Islet of Langerhans (tissue), 1 donor: Measurements from ENCODE around the gene TNFSF10.

Source experiments
- FAIRE-seq: peaks from one replicate; lab custom pipeline; 2011; peaks lifted over from hg19 to GRCh38; lab: Jason Lieb, UNC

Gene TNFSF10

GRCh38 chr3:172516318-172517214 lies 6.7 kb downstream of the TNFSF10 start:
- no peak for FAIRE-seq

GRCh38 chr3:172515130-172515918 lies 7.9 kb downstream of the TNFSF10 start:
- FAIRE-seq: no peak

DNA sequence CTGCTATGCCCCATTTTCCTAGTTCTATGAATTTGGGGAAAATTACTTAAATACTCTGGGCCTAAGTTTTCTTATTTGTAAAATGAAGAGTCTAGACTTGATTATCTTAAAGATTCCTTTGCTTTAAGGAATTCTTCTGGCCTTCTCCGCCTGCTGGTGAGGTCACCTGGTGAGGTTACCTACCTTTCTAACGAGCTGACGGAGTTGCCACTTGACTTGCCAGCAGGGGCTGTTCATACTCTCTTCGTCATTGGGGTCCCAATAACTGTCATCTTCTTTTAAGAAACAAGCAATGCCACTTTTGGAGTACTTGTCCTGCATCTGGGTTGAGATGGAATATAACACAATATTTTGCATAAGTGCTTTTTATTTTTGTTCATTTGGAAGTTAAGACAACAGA lies 8.6 kb downstream of the TNFSF10 start:
- no peak for FAIRE-seq

DNA sequence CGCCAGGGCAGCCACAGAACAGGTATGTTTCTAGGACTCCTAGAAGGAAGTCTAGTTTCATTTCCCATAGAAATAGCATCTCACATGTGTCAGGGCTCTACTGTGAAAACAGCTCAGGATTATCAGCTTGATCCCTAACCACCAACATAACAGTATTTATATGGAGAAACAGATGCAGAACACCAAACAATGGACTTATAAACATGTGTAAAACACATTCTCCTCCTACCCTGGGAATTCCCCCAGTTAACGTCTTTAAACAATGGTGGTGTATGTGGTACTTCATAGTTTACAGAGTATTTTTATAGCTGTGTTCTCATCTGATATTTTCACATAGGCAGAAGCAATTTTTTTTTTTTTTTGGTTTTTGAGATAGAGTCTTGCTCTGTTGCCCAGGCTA lies 9.7 kb downstream of the TNFSF10 start:
- FAIRE-seq: no peak

DNA sequence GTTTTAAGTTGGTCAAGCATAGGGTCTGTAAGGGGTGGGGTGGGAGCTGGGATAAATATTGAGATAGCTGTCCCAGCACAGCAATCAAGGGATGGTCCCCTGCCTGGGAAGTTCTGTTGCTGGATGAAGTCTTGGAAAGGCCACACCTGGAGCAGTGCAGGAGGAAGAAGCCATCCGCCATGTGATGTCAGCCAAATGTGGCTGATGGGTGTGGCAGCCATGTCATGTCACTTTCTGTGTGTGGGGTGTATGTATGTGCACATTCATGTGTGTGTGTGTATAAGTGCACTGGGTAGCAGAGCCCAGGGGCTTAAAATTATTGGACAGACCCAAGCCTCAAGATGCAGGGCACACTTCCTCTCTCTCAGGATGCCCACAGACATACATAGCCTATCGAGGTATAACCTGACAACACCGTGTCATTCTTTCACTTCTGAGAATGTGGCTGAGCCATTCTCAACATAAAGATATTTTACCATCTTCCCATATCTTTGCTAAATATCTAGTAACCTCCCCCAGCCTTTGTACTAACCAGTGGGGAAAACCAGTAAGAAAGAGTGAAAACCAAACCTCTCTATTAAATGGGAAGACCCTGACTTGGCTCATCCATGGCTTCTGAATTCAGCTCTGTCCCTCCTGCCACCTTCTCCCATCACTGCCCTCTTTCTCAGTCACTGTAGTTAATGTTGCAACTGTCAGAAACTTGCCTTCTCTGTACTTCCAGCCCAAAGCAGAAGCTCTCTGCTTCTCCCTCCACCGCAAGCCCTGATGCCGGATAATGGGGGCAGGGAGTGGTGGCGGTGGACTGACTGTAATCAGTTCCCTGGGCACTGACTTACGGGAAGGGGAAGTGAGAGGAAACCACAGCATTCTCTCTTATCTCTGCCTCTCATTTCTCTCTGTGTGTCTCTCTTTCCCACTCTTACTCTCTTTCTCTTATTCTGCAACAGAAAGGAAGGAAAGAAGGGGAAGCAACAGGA lies 11.2 kb downstream of the TNFSF10 start:
- no peak for FAIRE-seq

DNA sequence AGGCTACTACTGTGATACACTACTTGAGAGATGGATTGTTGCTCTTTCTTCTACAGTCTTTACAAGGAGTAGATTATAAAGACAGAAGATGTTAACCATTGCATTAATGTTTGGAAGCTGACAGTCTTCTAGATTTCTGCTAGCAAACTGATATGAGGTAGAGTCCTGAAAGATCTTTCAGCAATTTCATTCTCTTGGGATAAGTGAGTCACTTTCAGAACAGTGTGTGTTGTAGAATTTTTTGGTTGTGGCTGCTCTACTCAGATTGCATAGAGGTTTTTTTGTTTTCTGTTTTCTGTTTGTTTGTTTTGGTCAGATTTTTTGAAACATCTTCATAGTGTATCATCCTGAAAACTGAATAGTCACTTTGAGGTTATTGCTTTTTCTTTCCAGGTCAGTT lies 17.1 kb downstream of the TNFSF10 start:
- no peak for FAIRE-seq

DNA sequence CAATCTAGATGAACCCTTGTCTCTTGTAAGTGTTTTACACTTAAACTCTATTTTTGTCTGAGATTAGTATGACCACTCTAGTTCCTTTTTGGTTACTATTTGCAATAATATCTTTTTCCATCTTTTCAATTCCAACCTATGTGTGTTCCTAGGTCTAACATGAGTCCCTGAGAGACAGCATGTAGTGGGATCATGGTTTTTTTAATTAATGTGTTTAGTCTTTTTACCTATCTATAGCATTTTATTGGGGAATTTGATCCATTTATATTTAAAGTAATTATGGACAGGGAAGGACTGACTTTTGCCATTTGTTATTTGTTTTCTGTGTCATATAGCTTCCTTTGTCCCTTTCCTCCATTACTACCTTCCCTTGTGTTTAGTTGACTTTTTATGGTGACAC lies 21.7 kb downstream of the TNFSF10 start:
- FAIRE-seq: no peak

- FAIRE-seq: peak; percentile 90
Observed at GRCh38 chr3:172490198-172490669, 33.0 kb downstream of the TNFSF10 start.

DNA sequence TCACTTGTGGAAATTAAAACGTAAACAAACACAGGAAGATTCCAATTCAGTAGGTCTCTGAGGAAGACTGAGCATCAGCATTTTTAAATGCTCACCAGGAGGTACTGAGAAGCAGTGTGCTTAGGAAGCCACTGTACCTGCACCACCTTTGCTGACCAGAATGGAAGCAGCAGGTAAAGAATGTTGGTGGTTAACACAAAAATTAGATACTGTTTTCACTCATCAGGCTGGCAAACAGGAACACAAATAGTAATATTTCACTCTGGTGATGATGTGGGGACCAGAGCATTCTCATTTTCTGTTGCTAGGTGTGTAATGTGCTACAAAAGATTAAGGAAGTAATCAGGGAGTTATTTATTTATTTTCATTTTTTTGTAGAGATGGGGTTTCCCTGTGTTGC lies 45.1 kb downstream of the TNFSF10 start:
- FAIRE-seq: no peak

- no peak for FAIRE-seq
Observed at GRCh38 chr3:172476347-172476746, 46.9 kb downstream of the TNFSF10 start.

- no peak for FAIRE-seq
Observed at GRCh38 chr3:172475703-172476102, 47.5 kb downstream of the TNFSF10 start.

DNA sequence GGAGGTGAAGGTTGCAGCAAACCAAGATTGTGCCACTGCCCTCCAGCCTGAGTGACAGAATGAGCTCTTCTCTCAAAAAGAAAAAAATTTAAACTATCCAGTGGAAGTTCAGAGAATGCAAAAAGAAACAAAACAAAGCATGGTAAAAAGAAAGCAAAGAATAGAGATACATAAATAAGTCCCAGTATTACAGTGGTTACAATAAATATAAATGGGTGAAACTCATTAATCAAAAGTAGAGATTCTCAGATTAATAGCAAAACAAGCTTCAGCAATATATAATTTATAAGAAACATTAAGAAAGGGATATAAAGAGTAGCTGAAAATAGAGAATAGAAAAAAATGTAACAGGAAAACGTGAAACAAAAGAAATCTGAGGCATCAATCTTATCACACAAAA lies 51.3 kb downstream of the TNFSF10 start:
- no peak for FAIRE-seq

DNA sequence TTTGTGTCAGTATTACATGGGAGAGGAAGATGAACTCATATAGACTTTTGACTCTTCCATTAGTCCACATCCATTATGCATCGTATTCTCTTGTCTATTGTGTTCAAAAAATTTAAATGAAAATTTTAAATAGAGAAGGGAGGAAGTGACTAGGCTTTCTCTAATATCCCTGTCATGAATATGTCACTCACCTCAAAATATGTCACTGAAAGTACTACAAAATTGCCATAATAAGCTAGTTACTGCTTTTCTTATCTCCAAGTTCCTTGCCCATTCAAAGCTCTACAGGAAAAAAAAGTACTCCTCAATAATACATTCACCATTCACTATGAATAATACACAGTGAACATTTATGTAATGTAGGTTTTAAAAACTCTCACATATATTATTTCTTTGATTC lies 52.6 kb downstream of the TNFSF10 start:
- no peak for FAIRE-seq

DNA sequence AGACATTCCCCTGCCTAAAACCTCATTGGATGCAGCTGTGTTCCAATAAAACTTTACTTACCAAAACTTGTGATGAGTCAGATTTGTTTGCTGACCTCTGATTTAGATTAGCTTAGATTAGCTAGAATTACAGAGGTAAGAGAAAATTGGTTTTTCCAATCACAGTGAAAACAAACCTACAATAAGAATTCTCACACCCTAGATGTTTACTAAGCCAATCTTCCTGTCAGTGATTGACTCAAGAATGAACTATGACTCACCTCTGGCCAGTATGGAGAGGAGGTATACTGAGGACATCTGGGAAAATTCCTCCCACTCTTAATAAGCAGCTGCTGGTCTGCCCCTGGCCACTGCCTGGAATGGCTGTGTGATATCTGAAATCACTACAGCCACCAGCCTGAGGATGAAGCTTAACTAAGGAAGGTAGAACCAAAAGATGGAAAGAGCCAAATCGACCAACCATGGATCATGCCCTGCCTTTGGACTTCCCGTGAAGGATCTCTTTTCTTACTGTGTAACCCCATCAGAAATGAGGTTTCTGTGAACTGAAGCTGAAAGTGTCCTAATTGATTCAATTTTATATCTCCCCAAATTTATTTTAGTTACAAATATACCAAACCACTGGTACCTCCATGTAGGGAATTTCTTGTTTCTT lies 55.9 kb downstream of the TNFSF10 start:
- FAIRE-seq: no peak

DNA sequence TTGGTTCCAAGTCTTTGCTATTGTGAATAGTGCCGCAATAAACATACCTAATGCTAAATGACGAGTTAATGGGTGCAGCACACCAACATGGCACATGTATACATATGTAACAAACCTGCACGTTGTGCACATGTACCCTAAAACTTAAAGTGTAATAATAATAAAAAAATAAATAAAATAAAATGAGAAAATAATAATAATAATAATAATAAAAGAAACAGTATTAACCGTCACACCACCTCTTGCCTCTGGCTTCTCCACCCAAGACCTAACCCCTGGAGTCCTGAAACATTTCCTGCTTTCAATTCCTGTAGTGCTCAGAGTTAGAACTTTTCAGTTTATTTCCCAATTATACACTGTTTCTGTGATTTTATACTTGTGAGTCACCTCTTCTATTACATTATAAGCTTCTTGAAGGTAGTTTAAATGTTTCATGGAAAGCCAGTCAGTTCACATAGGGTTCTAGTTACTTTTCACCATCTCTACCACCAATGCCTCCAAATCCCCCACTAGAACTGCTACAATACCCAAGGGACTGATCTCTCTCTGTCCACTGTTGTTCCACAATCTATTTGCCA lies 56.6 kb downstream of the TNFSF10 start:
- no peak for FAIRE-seq

GRCh38 chr3:172465281-172465680 lies 57.9 kb downstream of the TNFSF10 start:
- FAIRE-seq: no peak

DNA sequence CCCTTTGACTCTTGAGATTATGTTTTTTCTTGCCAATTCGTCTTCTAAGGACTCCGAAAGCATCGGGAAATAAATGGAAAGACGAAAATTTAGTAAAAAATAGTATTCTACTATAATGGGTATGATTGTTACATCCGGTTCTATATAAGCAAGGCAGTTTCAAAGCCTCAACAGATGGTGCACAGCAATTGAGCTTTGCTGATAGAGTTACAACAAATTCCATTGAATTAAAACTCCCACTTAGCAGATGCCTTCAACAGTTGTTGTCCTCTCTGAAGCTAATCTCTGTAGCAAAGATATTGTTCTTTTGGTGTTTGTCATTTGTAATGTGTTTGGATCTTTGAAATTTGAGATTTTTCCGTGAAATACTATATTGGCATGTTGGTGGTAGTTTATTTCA lies 58.9 kb downstream of the TNFSF10 start:
- no peak for FAIRE-seq

DNA sequence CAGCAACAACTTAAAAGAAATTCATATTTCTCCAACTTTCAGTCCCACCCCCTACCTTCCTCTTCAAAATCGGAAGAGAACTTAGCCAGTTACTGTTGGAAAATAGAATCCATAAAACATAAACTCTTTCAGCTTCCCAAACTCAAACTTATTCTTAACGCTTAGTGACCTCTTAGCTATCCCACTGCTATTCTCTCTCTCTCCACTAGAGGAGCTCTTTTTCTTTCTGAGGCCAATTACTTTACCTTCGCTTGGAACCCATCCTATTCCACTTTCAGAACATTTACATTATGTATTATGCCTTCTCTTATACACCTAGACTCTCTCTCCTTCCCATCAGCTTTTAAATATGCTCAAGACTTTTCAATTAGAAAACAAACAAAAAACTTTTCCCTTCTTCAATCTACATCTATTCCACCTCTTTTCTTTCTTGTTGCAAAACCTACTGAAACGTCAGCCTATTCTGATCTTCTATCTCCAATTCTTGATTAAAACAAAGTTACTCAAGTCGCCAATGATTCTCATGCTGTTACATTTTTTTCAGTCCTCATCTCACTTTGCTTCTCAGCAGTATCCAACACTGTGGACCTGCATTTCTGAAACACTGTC lies 61.6 kb downstream of the TNFSF10 start:
- FAIRE-seq: peak; percentile 70

DNA sequence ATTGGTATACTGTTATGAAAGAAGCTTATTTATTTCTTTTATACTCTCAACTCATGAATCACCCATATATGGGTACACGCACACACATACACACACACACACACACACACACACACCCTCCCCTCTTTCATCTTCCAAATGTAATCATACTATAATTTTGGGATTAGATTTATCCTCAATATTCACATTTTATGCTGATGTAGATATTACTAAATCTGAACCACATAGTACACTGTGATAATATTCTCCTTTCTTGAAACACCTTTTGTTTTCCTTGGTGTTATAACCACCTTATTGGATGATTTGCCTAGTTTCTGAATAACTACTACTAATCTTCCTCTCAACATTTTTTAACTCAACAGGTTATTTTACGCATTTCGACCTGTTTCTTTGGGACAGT lies 66.8 kb downstream of the TNFSF10 start:
- no peak for FAIRE-seq
